NT2/D1 (cell line): ENCODE results near the gene TMEM131L.

Source experiments
- DNase-seq: peaks from one replicate; pipeline ENCODE4 v3.0.0-alpha.2; 2011; ENCODE audit warnings: low read depth, low spot score
- H3K27me3 ChIP-seq: 2 replicates; pipeline ENCODE4 v1.6.0; 2011; ENCODE audit warnings: mild to moderate bottlenecking; ENCODE audit not compliant: insufficient read length, insufficient read depth
- H3K36me3 ChIP-seq: 2 replicates; pipeline ENCODE4 v1.6.1; 2011; ENCODE audit warnings: mild to moderate bottlenecking, low read length, mixed read lengths; ENCODE audit not compliant: insufficient read depth, insufficient read length
- H3K4me1 ChIP-seq: 2 replicates; pipeline ENCODE4 v1.5.1; 2011; ENCODE audit not compliant: insufficient read depth, insufficient read length
- H3K4me3 ChIP-seq: 2 replicates; pipeline ENCODE4 v1.5.1; 2011; ENCODE audit warnings: low read depth; ENCODE audit not compliant: insufficient read length
- H3K9ac ChIP-seq: 2 replicates; pipeline ENCODE4 v1.6.0; 2011; ENCODE audit warnings: low read depth; ENCODE audit not compliant: insufficient read length
- H3K9me3 ChIP-seq: 2 replicates; pipeline ENCODE4 v1.5.1; 2011; ENCODE audit warnings: mild to moderate bottlenecking, low read length; ENCODE audit not compliant: insufficient read depth
- SUZ12 ChIP-seq: IDR thresholded peaks from 2 replicates; pipeline ENCODE4 v1.6.1; 2011; ENCODE audit not compliant: insufficient read length, insufficient read depth; ENCODE audit errors: extremely low read depth
- YY1 ChIP-seq: IDR thresholded peaks from 2 replicates; pipeline ENCODE4 v1.6.1; 2011; ENCODE audit not compliant: insufficient read length, insufficient read depth
- ZNF274 ChIP-seq: IDR thresholded peaks from 2 replicates; pipeline ENCODE4 v1.6.1; 2011; ENCODE audit warnings: mild to moderate bottlenecking, low read depth, low read length

Gene TMEM131L

DNA sequence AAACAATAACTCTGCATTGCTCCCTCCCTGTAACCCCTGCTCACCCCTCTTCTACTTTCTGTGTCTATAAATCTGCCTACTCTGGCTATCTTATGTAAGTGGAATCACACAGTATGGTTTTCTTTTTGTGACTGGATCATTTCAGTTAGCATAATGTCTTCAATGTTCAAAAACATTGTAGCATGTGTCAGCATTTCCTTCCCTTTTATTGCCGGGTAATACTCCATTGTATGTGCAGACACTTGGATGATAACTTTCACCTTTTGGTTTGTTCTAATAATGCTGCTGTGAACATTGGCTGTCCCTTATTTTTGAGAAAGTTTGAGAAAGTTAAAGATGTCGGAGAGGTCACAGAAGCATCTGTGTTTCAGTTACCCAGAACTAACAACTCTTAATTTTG is 157.3 kb downstream of the TMEM131L start:
- no peak for TF ChIP-seq ZNF274
- TF ChIP-seq SUZ12 = no peak
- no peak for TF ChIP-seq YY1
- DNase-seq = no peak
- Histone ChIP-seq H3K27me3 (no peaks in the 10 kb centered on the region), H3K36me3 (peaks cover 53% of the 10 kb centered on the region), H3K9ac (no peak overlapping the region), H3K9me3 (no peaks in the 10 kb centered on the region), H3K4me3 (no peak overlapping the region), H3K4me1 (peaks cover 5% of the 10 kb centered on the region)

DNA sequence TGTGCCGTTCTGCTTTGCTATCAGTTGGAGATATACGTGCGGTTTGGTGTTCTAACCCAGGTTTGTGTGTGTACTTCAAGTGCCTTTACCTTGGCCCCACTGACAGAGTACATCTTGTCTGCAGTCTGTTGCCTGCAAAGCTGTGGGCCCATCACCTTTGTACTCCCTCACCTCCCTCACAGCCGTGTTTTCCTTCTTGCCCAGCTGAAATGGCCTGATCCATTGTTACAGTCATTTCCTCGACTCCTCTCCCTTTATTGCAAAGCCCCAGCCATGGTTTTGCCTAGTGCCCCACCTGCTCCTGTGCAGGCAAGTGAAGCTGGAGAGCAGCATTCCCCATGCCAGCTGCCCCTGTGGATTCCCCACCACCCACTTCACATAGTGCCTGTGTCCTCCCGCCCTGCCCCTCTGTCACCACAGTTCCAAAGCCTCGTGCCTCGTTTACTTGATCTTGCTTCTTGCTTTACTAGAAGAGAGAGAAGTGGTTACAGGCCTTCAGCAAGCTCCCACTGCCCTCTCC is 162.7 kb downstream of the TMEM131L start:
- Histone ChIP-seq H3K27me3 (no peaks in the 10 kb centered on the region), H3K9me3 (peaks cover 12% of the 10 kb centered on the region; the same call in 1 of the 2 replicates), H3K36me3 (peaks cover 55% of the 10 kb centered on the region), H3K4me3 (no peak overlapping the region), H3K4me1 (peaks cover 4% of the 10 kb centered on the region), H3K9ac (no peak overlapping the region)
- TF ChIP-seq YY1 (no peak), ZNF274 (no peak), SUZ12 (no peak)
- no peak for DNase-seq

GRCh38 chr4:153629776-153630175 is 163.6 kb downstream of the TMEM131L start:
- Histone ChIP-seq H3K4me1 (peaks cover 4% of the 10 kb centered on the region), H3K4me3 (no peak overlapping the region), H3K27me3 (no peaks in the 10 kb centered on the region), H3K36me3 (peaks cover 56% of the 10 kb centered on the region), H3K9me3 (peaks cover 12% of the 10 kb centered on the region; the same call in 1 of the 2 replicates), H3K9ac (no peak overlapping the region)
- peak; percentile 63 for DNase-seq
- TF ChIP-seq ZNF274 (no peak), YY1 (no peak), SUZ12 (no peak)

GRCh38 chr4:153634738-153635353 is 168.7 kb downstream of the TMEM131L start:
- Histone ChIP-seq H3K9ac (no peak overlapping the region), H3K36me3 (peaks cover 47% of the 10 kb centered on the region), H3K27me3 (no peaks in the 10 kb centered on the region), H3K4me3 (no peak overlapping the region), H3K4me1 (no peaks in the 10 kb centered on the region), H3K9me3 (peaks cover 12% of the 10 kb centered on the region; the same call in 1 of the 2 replicates)
- TF ChIP-seq SUZ12 (no peak), ZNF274 (no peak), YY1 (no peak)
- DNase-seq = no peak

- H3K36me3 ChIP-seq = peaks cover 40% of the 10 kb centered on the region
- H3K4me3 ChIP-seq = no peak overlapping the region
Observed at GRCh38 chr4:153635846-153636245, 169.7 kb downstream of the TMEM131L start.

GRCh38 chr4:153637201-153637600 is 171.0 kb downstream of the TMEM131L start:
- Histone ChIP-seq H3K36me3 (peaks cover 31% of the 10 kb centered on the region), H3K4me3 (no peak overlapping the region)

More at GRCh38 chr4:153635846-153636245, 169.7 kb downstream of the TMEM131L start:
- Histone ChIP-seq H3K27me3 (no peaks in the 10 kb centered on the region), H3K9ac (no peak overlapping the region), H3K4me1 (no peaks in the 10 kb centered on the region), H3K9me3 (peaks cover 6% of the 10 kb centered on the region; the same call in 1 of the 2 replicates)
- no peak for DNase-seq
- TF ChIP-seq ZNF274 = no peak
- no peak for TF ChIP-seq SUZ12
- no peak for TF ChIP-seq YY1

DNA sequence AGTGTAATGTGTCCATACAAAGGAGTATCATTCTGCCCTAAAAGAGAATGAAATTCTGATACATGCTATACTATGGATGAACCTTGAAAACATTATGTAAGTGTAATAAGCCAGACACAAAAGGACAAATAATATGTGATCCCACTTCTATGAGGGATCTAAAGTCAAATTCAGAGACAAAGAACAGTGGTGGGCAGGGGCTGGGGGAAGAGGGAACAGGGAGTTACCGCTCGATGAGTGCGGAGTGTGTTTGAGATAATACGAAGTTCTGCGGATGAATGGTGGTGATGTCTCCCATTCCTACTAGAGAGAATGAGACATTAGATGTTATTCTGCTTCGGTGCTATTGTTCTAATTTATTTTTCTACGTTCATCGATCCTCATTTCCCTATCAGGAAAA is 171.9 kb downstream of the TMEM131L start:
- Histone ChIP-seq H3K36me3 (peaks cover 27% of the 10 kb centered on the region), H3K4me3 (no peak overlapping the region), H3K9ac (no peak overlapping the region), H3K9me3 (no peaks in the 10 kb centered on the region), H3K4me1 (no peaks in the 10 kb centered on the region), H3K27me3 (no peaks in the 10 kb centered on the region)
- TF ChIP-seq SUZ12 (no peak), YY1 (no peak), ZNF274 (no peak)
- no peak for DNase-seq

More at GRCh38 chr4:153637201-153637600, 171.0 kb downstream of the TMEM131L start:
- Histone ChIP-seq H3K4me1 (no peaks in the 10 kb centered on the region), H3K9me3 (no peaks in the 10 kb centered on the region), H3K9ac (no peak overlapping the region), H3K27me3 (no peaks in the 10 kb centered on the region)
- TF ChIP-seq YY1 (no peak), SUZ12 (no peak), ZNF274 (no peak)
- DNase-seq = no peak
